RWPE2 (cell line): ENCODE data around the gene PRDM16.

ENCODE experiments used
- ATAC-seq: fragments of 200-7000 bp; cut with Tn5 transposase; 3 replicates; pipeline ENCODE4 v1.9.1; 2021; ENCODE audit warnings: low read depth
- DNase-seq: peaks from one replicate; pipeline ENCODE4 v3.0.0-alpha.2; 2020; ENCODE audit warnings: low spot score
- H3K27ac ChIP-seq: fragments of 450-650 bp; 2 replicates; pipeline ENCODE4 v1.5.1; 2017; ENCODE audit warnings: mild to moderate bottlenecking; ENCODE audit not compliant: poor library complexity, severe bottlenecking
- H3K27me3 ChIP-seq: fragments of 250-450 bp; sonication (Bioruptor Pico); 2 replicates; pipeline ENCODE4 v1.5.1; 2021; ENCODE audit warnings: mild to moderate bottlenecking, moderate library complexity; ENCODE audit not compliant: insufficient read depth, poor library complexity, severe bottlenecking
- H3K36me3 ChIP-seq: fragments of 250-450 bp; sonication (Bioruptor Pico); 2 replicates; pipeline ENCODE4 v1.5.1; 2020; ENCODE audit warnings: low read depth, mild to moderate bottlenecking, moderate library complexity
- H3K4me1 ChIP-seq: fragments of 250-450 bp; sonication (Bioruptor Pico); 2 replicates; pipeline ENCODE4 v1.5.1; 2021; ENCODE audit warnings: mild to moderate bottlenecking, moderate library complexity; ENCODE audit not compliant: insufficient read depth, poor library complexity, severe bottlenecking
- H3K4me3 ChIP-seq: fragments of 250-450 bp; sonication (Bioruptor Pico); 2 replicates; pipeline ENCODE4 v1.5.1; 2021; ENCODE audit warnings: mild to moderate bottlenecking, moderate library complexity; ENCODE audit not compliant: severe bottlenecking
- H3K9me3 ChIP-seq: fragments of 250-450 bp; sonication (Bioruptor Pico); 2 replicates; pipeline ENCODE4 v1.5.1; 2021; ENCODE audit warnings: mild to moderate bottlenecking, moderate library complexity; ENCODE audit not compliant: severe bottlenecking
- TF ChIP-seq, protein P1 (sequence below): fragments of 450-650 bp; IDR thresholded peaks from one replicate; pipeline ENCODE4 v1.5.1; 2017; ENCODE audit warnings: mild to moderate bottlenecking, moderate library complexity; ENCODE audit not compliant: poor library complexity, severe bottlenecking

Gene PRDM16

DNA sequence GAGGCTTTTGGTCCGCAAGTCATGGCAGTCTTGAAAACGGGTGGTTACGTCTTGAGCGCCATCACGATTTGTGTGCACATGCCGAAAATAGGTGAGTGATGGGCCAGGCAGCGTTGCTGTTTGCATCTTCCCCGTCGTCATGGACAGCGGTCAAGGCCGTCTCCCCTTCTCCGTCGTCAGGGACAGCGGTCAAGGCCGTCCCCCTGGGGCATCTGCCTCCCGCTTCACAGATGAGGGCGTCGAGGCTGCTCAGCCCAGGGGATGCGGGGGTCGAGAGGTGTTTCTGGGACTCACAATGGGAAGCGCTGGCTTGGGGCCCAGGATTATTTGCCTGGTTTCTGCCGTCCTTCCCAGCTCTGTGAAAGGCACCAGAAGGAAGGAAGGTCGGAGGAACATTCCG is 162.2 kb downstream of the PRDM16 start:
- Histone ChIP-seq H3K4me1 (no peaks in the 10 kb centered on the region), H3K9me3 (no peaks in the 10 kb centered on the region), H3K27me3 (peaks cover 8% of the 10 kb centered on the region), H3K36me3 (no peaks in the 10 kb centered on the region), H3K27ac (no peak overlapping the region), H3K4me3 (no peak overlapping the region)
- TF ChIP-seq, protein P1, sequence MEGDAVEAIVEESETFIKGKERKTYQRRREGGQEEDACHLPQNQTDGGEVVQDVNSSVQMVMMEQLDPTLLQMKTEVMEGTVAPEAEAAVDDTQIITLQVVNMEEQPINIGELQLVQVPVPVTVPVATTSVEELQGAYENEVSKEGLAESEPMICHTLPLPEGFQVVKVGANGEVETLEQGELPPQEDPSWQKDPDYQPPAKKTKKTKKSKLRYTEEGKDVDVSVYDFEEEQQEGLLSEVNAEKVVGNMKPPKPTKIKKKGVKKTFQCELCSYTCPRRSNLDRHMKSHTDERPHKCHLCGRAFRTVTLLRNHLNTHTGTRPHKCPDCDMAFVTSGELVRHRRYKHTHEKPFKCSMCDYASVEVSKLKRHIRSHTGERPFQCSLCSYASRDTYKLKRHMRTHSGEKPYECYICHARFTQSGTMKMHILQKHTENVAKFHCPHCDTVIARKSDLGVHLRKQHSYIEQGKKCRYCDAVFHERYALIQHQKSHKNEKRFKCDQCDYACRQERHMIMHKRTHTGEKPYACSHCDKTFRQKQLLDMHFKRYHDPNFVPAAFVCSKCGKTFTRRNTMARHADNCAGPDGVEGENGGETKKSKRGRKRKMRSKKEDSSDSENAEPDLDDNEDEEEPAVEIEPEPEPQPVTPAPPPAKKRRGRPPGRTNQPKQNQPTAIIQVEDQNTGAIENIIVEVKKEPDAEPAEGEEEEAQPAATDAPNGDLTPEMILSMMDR, result no peak
- ATAC-seq, result no peak
- DNase-seq, result no peak

GRCh38 chr1:3231826-3232225 is 162.8 kb downstream of the PRDM16 start:
- Histone ChIP-seq H3K27me3 (peaks cover 2% of the 10 kb centered on the region), H3K36me3 (no peaks in the 10 kb centered on the region), H3K4me1 (no peaks in the 10 kb centered on the region), H3K4me3 (no peak overlapping the region), H3K27ac (no peak overlapping the region), H3K9me3 (no peaks in the 10 kb centered on the region)
- no peak for DNase-seq
- TF ChIP-seq, protein P1, result no peak
- ATAC-seq, result no peak

DNA sequence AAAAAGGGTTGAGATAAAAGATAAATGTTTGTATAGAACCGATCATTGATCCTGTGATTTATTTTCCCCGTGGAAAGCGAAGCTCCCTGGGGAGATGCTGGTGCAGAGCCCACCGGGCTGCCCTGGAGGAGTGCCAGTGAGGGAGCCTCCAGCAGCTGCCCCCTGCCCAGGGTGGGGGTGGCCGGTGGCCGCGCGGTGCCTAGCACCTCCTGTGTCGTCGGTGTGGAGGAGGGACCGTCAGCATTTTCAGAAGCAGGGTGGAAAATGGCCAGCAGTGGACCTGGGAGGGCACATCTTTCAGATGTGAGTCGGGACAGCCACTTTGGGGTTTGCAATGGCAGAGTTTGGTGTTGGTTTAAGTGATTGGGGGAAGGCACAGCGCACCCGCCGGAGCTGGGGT is 164.0 kb downstream of the PRDM16 start:
- TF ChIP-seq, protein P1, result no peak
- DNase-seq (no peak), ATAC-seq (no peak)
- no peak overlapping the region for H3K4me3 ChIP-seq
- H3K27me3 ChIP-seq, result peaks cover 3% of the 10 kb centered on the region
- no peaks in the 10 kb centered on the region for H3K36me3 ChIP-seq
- no peak overlapping the region for H3K27ac ChIP-seq
- H3K9me3 ChIP-seq, result no peaks in the 10 kb centered on the region
- H3K4me1 ChIP-seq, result no peaks in the 10 kb centered on the region

DNA sequence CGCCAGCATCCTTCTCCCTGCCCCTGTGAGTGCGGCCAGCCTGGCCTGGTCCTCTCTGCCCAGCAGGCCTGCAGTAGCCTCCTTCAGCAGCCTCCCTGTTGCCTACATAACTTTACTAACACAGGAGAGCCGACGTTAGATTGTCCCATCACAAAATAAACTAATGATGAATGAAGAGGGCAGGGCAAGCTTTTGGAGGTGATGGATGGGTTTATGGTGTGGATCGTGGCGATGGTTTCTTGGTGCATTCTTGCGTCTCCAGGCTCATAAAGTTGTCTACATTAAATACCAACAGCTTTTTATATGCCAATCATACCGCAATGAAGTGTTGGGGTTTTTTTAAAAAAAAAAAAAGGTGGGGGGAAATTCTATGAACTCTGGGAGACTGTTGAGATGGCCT is 164.5 kb downstream of the PRDM16 start:
- peaks cover 4% of the 10 kb centered on the region for H3K27me3 ChIP-seq
- H3K4me3 ChIP-seq, result no peak overlapping the region
- no peaks in the 10 kb centered on the region for H3K9me3 ChIP-seq
- DNase-seq, result no peak
- TF ChIP-seq, protein P1, result no peak
- no peak overlapping the region for H3K27ac ChIP-seq
- ATAC-seq, result no peak
- no peaks in the 10 kb centered on the region for H3K36me3 ChIP-seq
- no peaks in the 10 kb centered on the region for H3K4me1 ChIP-seq

- H3K9me3 ChIP-seq, result no peaks in the 10 kb centered on the region
Measured at GRCh38 chr1:3234281-3234680, 165.3 kb downstream of the PRDM16 start.

More at GRCh38 chr1:3234281-3234680, 165.3 kb downstream of the PRDM16 start:
- TF ChIP-seq, protein P1, result no peak
- H3K27me3 ChIP-seq, result peaks cover 7% of the 10 kb centered on the region
- H3K36me3 ChIP-seq, result no peaks in the 10 kb centered on the region
- DNase-seq (no peak), ATAC-seq (no peak)
- no peaks in the 10 kb centered on the region for H3K4me1 ChIP-seq
- no peak overlapping the region for H3K27ac ChIP-seq
- no peak overlapping the region for H3K4me3 ChIP-seq
